Measurements from ENCODE around the gene HERC2. TPM values are rescaled to one million over a fixed set of nuclear protein-coding genes. Genes with fewer than 3 reads are reported as not detected.

The HERC2 gene
- total RNA-seq, 2 experiments from 2014 or later: 36.0 to 36.5 TPM

- H3K36me3 ChIP-seq (ENCODE audit: insufficient read depth, low read length): peaks cover 66% of the 10 kb centered on the region
- intact Hi-C loops (cut with DNase I, micrococcal nuclease): no loop called here
- ATAC-seq (ENCODE audit: poor library complexity): no peak
- Mint-ChIP-seq H3K36me3 (ENCODE audit: low read depth) (peaks cover 93% of the 10 kb centered on the region), H3K9me3 (no peaks in the 10 kb centered on the region), H3K4me3 (no peak overlapping the region), H3K27me3 (no peaks in the 10 kb centered on the region), H3K4me1 (ENCODE audit: low read depth) (peaks cover 23% of the 10 kb centered on the region), H3K27ac (no peak overlapping the region)
- H3K4me1 ChIP-seq (ENCODE audit: insufficient read depth, low read length): no peaks in the 10 kb centered on the region
- no peak for TF ChIP-seq CTCF (IDR thresholded peaks at IDR 0.05)
- no peak overlapping the region for H3K27ac ChIP-seq (ENCODE audit: low read depth in 1 of 2, low read length in 2 of 2)
- H3K4me3 ChIP-seq (ENCODE audit: low read length): no peak overlapping the region
- POLR2A ChIA-PET: no interaction called here
- DNase-seq: no peak
- H3K27me3 ChIP-seq (ENCODE audit: control insufficient read depth in 1 of 2, insufficient read depth in 2 of 2, low read length in 2 of 2): no peaks in the 10 kb centered on the region
- CTCF ChIA-PET: no interaction called here
- H3K9me3 ChIP-seq (ENCODE audit: control insufficient read depth in 1 of 2, insufficient read depth in 1 of 2, low read length in 2 of 2): no peaks in the 10 kb centered on the region
These were observed 56.5 kb downstream of the HERC2 start for GRCh38 chr15:28265334-28266019.

GRCh38 chr15:28264166-28264565, 57.8 kb downstream of the HERC2 start:
- no peak overlapping the region for H3K27ac Mint-ChIP-seq
- no peak for DNase-seq

GRCh38 chr15:28262438-28262837, 59.5 kb downstream of the HERC2 start:
- peaks cover 89% of the 10 kb centered on the region for H3K36me3 Mint-ChIP-seq (ENCODE audit: low read depth)
- H3K9me3 Mint-ChIP-seq: no peaks in the 10 kb centered on the region
- H3K27ac Mint-ChIP-seq: peak overlapping the region; percentile 1
- no peak overlapping the region for H3K4me3 Mint-ChIP-seq
- H3K4me1 Mint-ChIP-seq (ENCODE audit: low read depth): peaks cover 27% of the 10 kb centered on the region
- TF ChIP-seq CTCF (IDR thresholded peaks at IDR 0.05): no peak
- no peaks in the 10 kb centered on the region for H3K4me1 ChIP-seq (ENCODE audit: insufficient read depth, low read length)
- no peaks in the 10 kb centered on the region for H3K27me3 ChIP-seq (ENCODE audit: control insufficient read depth in 1 of 2, insufficient read depth in 2 of 2, low read length in 2 of 2)
- no peak for ATAC-seq (ENCODE audit: poor library complexity)
- H3K9me3 ChIP-seq (ENCODE audit: control insufficient read depth in 1 of 2, insufficient read depth in 1 of 2, low read length in 2 of 2): no peaks in the 10 kb centered on the region
- intact Hi-C loops (cut with DNase I, micrococcal nuclease): no loop called here
- no peak for DNase-seq
- peaks cover 44% of the 10 kb centered on the region for H3K36me3 ChIP-seq (ENCODE audit: insufficient read depth, low read length)
- CTCF ChIA-PET: no interaction called here
- POLR2A ChIA-PET: no interaction called here
- H3K4me3 ChIP-seq (ENCODE audit: low read length): no peak overlapping the region
- H3K27me3 Mint-ChIP-seq: no peaks in the 10 kb centered on the region
- H3K27ac ChIP-seq (ENCODE audit: low read depth in 1 of 2, low read length in 2 of 2): no peak overlapping the region

More at GRCh38 chr15:28264166-28264565, 57.8 kb downstream of the HERC2 start:
- intact Hi-C loops (cut with DNase I, micrococcal nuclease): no loop called here
- Mint-ChIP-seq H3K4me3 (no peak overlapping the region), H3K4me1 (ENCODE audit: low read depth) (peaks cover 27% of the 10 kb centered on the region), H3K36me3 (ENCODE audit: low read depth) (peaks cover 93% of the 10 kb centered on the region), H3K27me3 (no peaks in the 10 kb centered on the region), H3K9me3 (no peaks in the 10 kb centered on the region)
- POLR2A ChIA-PET: no interaction called here
- Histone ChIP-seq H3K4me3 (ENCODE audit: low read length) (no peak overlapping the region), H3K36me3 (ENCODE audit: insufficient read depth, low read length) (peaks cover 61% of the 10 kb centered on the region), H3K4me1 (ENCODE audit: insufficient read depth, low read length) (no peaks in the 10 kb centered on the region), H3K27ac (ENCODE audit: low read depth in 1 of 2, low read length in 2 of 2) (no peak overlapping the region), H3K9me3 (ENCODE audit: control insufficient read depth in 1 of 2, insufficient read depth in 1 of 2, low read length in 2 of 2) (no peaks in the 10 kb centered on the region), H3K27me3 (ENCODE audit: control insufficient read depth in 1 of 2, insufficient read depth in 2 of 2, low read length in 2 of 2) (no peaks in the 10 kb centered on the region)
- ATAC-seq (ENCODE audit: poor library complexity): no peak
- CTCF ChIA-PET: no interaction called here
- TF ChIP-seq CTCF (IDR thresholded peaks at IDR 0.05): no peak

Measured in CD4-positive, alpha-beta T cell (primary cell).